ENCODE data around the gene FRK. TPM values are rescaled to one million over a fixed set of nuclear protein-coding genes. Genes with fewer than 3 reads are reported as not detected.

FRK gene
- total RNA-seq, 6 experiments from 2014 or later, result 0.02 to 0.03 (median 0.02) TPM; not detected in 1

Other genes with a start within 250 kb of the FRK start
- 10 to 100 TPM; 24.8 to 35.3 (median 31.9) TPM for gene NT5DC1, start 40.0 kb upstream of the FRK start, total RNA-seq (2021; fragmentation: NEBNext Ultra II Directional; extraction: Animal tissue kit (Norgen Biotek cat#: 25700))
- 1 to 10 TPM in 5 of 6 experiments, under 1 TPM in 1; 0.91 to 3.3 (median 1.9) TPM for gene COL10A1, start 65.2 kb upstream of the FRK start, total RNA-seq (2021; fragmentation: NEBNext Ultra II Directional; extraction: Animal tissue kit (Norgen Biotek cat#: 25700))
- 10 to 100 TPM; 40.8 to 52.5 (median 45.9) TPM for gene TSPYL4, start 193.2 kb upstream of the FRK start, total RNA-seq (2021; fragmentation: NEBNext Ultra II Directional; extraction: Animal tissue kit (Norgen Biotek cat#: 25700))
- 100 to 1,000 TPM; 106 to 132 (median 114) TPM for gene TSPYL1, start 219.0 kb upstream of the FRK start, total RNA-seq (2021; fragmentation: NEBNext Ultra II Directional; extraction: Animal tissue kit (Norgen Biotek cat#: 25700))

Data from HFFc6 (cell line).